Stimulated activated naive CD8-positive, alpha-beta T cell treated with anti-CD3 and anti-CD28 coated beads, Interleukin-15, amount 100 ng/mL, for 72 hours (primary cell): ENCODE results near the gene MEIS1.

Experiments
- ATAC-seq: fragments of 150-1000 bp; cut with Tn5 transposase; 2 replicates; pipeline ENCODE4 v1.10.0; 2021; ENCODE audit warnings: mild to moderate bottlenecking, moderate library complexity
- DNase-seq, 2 donors: peaks; one replicate each; pipeline ENCODE4 v3.0.0; 2021 to 2022
- H3K27ac Mint-ChIP-seq, 2 donors: one replicate each; pipeline ENCODE4 v1.8.0; 2022; ENCODE audit warnings: mild to moderate bottlenecking in 2 of 2, mixed read lengths in 2 of 2, moderate library complexity in 2 of 2
- H3K27me3 Mint-ChIP-seq: one replicate; pipeline ENCODE4 v1.8.0; 2022; ENCODE audit warnings: mixed read lengths
- H3K4me1 Mint-ChIP-seq: one replicate; pipeline ENCODE4 v1.8.0; 2022; ENCODE audit warnings: mild to moderate bottlenecking, mixed read lengths
- H3K4me3 Mint-ChIP-seq, 2 donors: one replicate each; pipeline ENCODE4 v1.8.0; 2022; ENCODE audit warnings: mild to moderate bottlenecking in 2 of 2, mixed read lengths in 2 of 2, moderate library complexity in 1 of 2
- H3K9me3 Mint-ChIP-seq, 2 donors: one replicate each; pipeline ENCODE4 v1.8.0; 2022; ENCODE audit warnings: mixed read lengths in 2 of 2

Gene MEIS1

GRCh38 chr2:66577321-66578053 lies 142.6 kb downstream of the MEIS1 start:
- ATAC-seq (no peak), DNase-seq (peak in 1 of 2 donors; percentile 1)
- Mint-ChIP-seq H3K4me1 (peaks cover 30% of the 10 kb centered on the region), H3K4me3 (peak overlapping the region; percentile 19 to 57), H3K9me3 (no peaks in the 10 kb centered on the region), H3K27me3 (peaks cover 62% of the 10 kb centered on the region), H3K27ac (no peak overlapping the region)

- no peak for ATAC-seq
- DNase-seq = no peak
- Mint-ChIP-seq H3K4me3 (no peak overlapping the region), H3K27me3 (peaks cover 62% of the 10 kb centered on the region), H3K4me1 (peaks cover 30% of the 10 kb centered on the region), H3K27ac (no peak overlapping the region), H3K9me3 (no peaks in the 10 kb centered on the region)
Observed at GRCh38 chr2:66578054-66578686, 143.2 kb downstream of the MEIS1 start.

GRCh38 chr2:66578687-66579106 lies 143.8 kb downstream of the MEIS1 start:
- ATAC-seq (no peak), DNase-seq (no peak)
- Mint-ChIP-seq H3K4me3 (no peak overlapping the region), H3K9me3 (no peaks in the 10 kb centered on the region), H3K4me1 (peaks cover 30% of the 10 kb centered on the region), H3K27me3 (peaks cover 59% of the 10 kb centered on the region), H3K27ac (no peak overlapping the region)

- Mint-ChIP-seq H3K4me3 (no peak overlapping the region), H3K27ac (no peak overlapping the region), H3K9me3 (no peaks in the 10 kb centered on the region), H3K4me1 (peaks cover 30% of the 10 kb centered on the region), H3K27me3 (peaks cover 51% of the 10 kb centered on the region)
- no peak for DNase-seq
- no peak for ATAC-seq
Observed at GRCh38 chr2:66579186-66580126, 144.5 kb downstream of the MEIS1 start.

- Mint-ChIP-seq H3K27ac (no peak overlapping the region), H3K4me3 (no peak overlapping the region), H3K4me1 (peaks cover 23% of the 10 kb centered on the region), H3K27me3 (peaks cover 42% of the 10 kb centered on the region), H3K9me3 (no peaks in the 10 kb centered on the region)
- ATAC-seq (no peak), DNase-seq (no peak)
Observed at GRCh38 chr2:66580166-66581049, 145.5 kb downstream of the MEIS1 start.

- no peak overlapping the region for H3K27ac Mint-ChIP-seq
- ATAC-seq = no peak
- peaks cover 32% of the 10 kb centered on the region for H3K27me3 Mint-ChIP-seq
- H3K4me3 Mint-ChIP-seq = no peak overlapping the region
- DNase-seq = peak in 1 of 2 donors; percentile 1
- no peaks in the 10 kb centered on the region for H3K9me3 Mint-ChIP-seq
- peaks cover 15% of the 10 kb centered on the region for H3K4me1 Mint-ChIP-seq
Observed at GRCh38 chr2:66581339-66582103, 146.6 kb downstream of the MEIS1 start.

GRCh38 chr2:66582104-66582986 lies 147.4 kb downstream of the MEIS1 start:
- H3K4me1 Mint-ChIP-seq = peaks cover 9% of the 10 kb centered on the region
- H3K4me3 Mint-ChIP-seq = no peak overlapping the region
- H3K27me3 Mint-ChIP-seq = peaks cover 24% of the 10 kb centered on the region
- no peaks in the 10 kb centered on the region for H3K9me3 Mint-ChIP-seq
- ATAC-seq (no peak), DNase-seq (no peak)
- H3K27ac Mint-ChIP-seq = no peak overlapping the region

GRCh38 chr2:66582987-66583880 lies 148.3 kb downstream of the MEIS1 start:
- Mint-ChIP-seq H3K4me1 (peaks cover under 1% of the 10 kb centered on the region), H3K4me3 (no peak overlapping the region), H3K27ac (no peak overlapping the region), H3K9me3 (no peaks in the 10 kb centered on the region), H3K27me3 (peaks cover 15% of the 10 kb centered on the region)
- no peak for ATAC-seq
- DNase-seq = no peak

GRCh38 chr2:66583881-66584280 lies 149.0 kb downstream of the MEIS1 start:
- no peaks in the 10 kb centered on the region for H3K4me1 Mint-ChIP-seq
- H3K4me3 Mint-ChIP-seq = no peak overlapping the region
- no peaks in the 10 kb centered on the region for H3K9me3 Mint-ChIP-seq
- H3K27ac Mint-ChIP-seq = no peak overlapping the region
- ATAC-seq (no peak), DNase-seq (no peak)
- H3K27me3 Mint-ChIP-seq = peaks cover 9% of the 10 kb centered on the region

- Mint-ChIP-seq H3K27me3 (no peaks in the 10 kb centered on the region), H3K9me3 (peaks cover 0 to 7% of the 10 kb centered on the region in 2 donors), H3K27ac (no peak overlapping the region), H3K4me1 (no peaks in the 10 kb centered on the region), H3K4me3 (no peak overlapping the region)
- ATAC-seq (no peak), DNase-seq (no peak)
Observed at GRCh38 chr2:66585587-66585986, 150.7 kb downstream of the MEIS1 start.

GRCh38 chr2:66587216-66587615 lies 152.3 kb downstream of the MEIS1 start:
- ATAC-seq = no peak
- H3K4me1 Mint-ChIP-seq = no peaks in the 10 kb centered on the region
- H3K27me3 Mint-ChIP-seq = no peaks in the 10 kb centered on the region
- no peak overlapping the region for H3K27ac Mint-ChIP-seq
- no peak for DNase-seq
- no peak overlapping the region for H3K4me3 Mint-ChIP-seq
- peaks cover 0 to 7% of the 10 kb centered on the region in 2 donors for H3K9me3 Mint-ChIP-seq

GRCh38 chr2:66594001-66594400 lies 159.1 kb downstream of the MEIS1 start:
- ATAC-seq (no peak), DNase-seq (no peak)
- H3K4me3 Mint-ChIP-seq = no peak overlapping the region
- H3K9me3 Mint-ChIP-seq = peaks cover 4 to 7% of the 10 kb centered on the region in 2 donors
- H3K27ac Mint-ChIP-seq = no peak overlapping the region
- no peaks in the 10 kb centered on the region for H3K27me3 Mint-ChIP-seq
- H3K4me1 Mint-ChIP-seq = no peaks in the 10 kb centered on the region

- Mint-ChIP-seq H3K4me3 (no peak overlapping the region), H3K27me3 (no peaks in the 10 kb centered on the region), H3K4me1 (no peaks in the 10 kb centered on the region), H3K9me3 (peaks cover 0 to 4% of the 10 kb centered on the region in 2 donors), H3K27ac (no peak overlapping the region)
- DNase-seq (no peak), ATAC-seq (no peak)
Observed at GRCh38 chr2:66595556-66595955, 160.6 kb downstream of the MEIS1 start.
